GM23338 (cell line): ENCODE results near the gene CCDC186. TPM values are rescaled to one million over a fixed set of nuclear protein-coding genes. Genes with fewer than 3 reads are reported as not detected.

Experiments used
- ATAC-seq: fragments of 200-7000 bp; cut with Tn5 transposase; 3 replicates; pipeline ENCODE4 v1.9.1; 2020
- DNase-seq: peaks from one replicate; pipeline ENCODE4 v3.0.0-alpha.2; 2015; ENCODE audit warnings: low spot score
- H2AFZ ChIP-seq: fragments of 200-600 bp; sonication (generic); 2 replicates; pipeline ENCODE4 v1.8.0; 2016; ENCODE audit warnings: antibody characterized with exemption, mild to moderate bottlenecking, moderate library complexity
- H3F3A ChIP-seq: fragments of 200-600 bp; sonication (generic); replicated peaks from 2 replicates; pipeline ENCODE4 v1.8.0; 2017; ENCODE audit warnings: antibody characterized with exemption, mixed run types, low read depth
- H3K27ac ChIP-seq: fragments of 200-600 bp; sonication (generic); 2 replicates; pipeline ENCODE4 v1.6.1; 2016; ENCODE audit warnings: low read depth
- H3K27me3 ChIP-seq: fragments of 200-600 bp; sonication (generic); 2 replicates; pipeline ENCODE4 v1.8.0; 2016; ENCODE audit warnings: mild to moderate bottlenecking, mixed run types, moderate library complexity; ENCODE audit not compliant: insufficient read depth
- H3K36me3 ChIP-seq: fragments of 200-600 bp; sonication (generic); 2 replicates; pipeline ENCODE4 v1.8.0; 2016; ENCODE audit warnings: mild to moderate bottlenecking; ENCODE audit not compliant: insufficient read depth
- H3K4me1 ChIP-seq: fragments of 200-600 bp; sonication (generic); 2 replicates; pipeline ENCODE4 v1.8.0; 2016; ENCODE audit warnings: mild to moderate bottlenecking, moderate library complexity; ENCODE audit not compliant: insufficient read depth
- H3K4me2 ChIP-seq: fragments of 200-600 bp; sonication (generic); 2 replicates; pipeline ENCODE4 v1.7.1; 2017; ENCODE audit warnings: mixed run types
- H3K4me3 ChIP-seq: fragments of 200-600 bp; sonication (generic); 2 replicates; pipeline ENCODE4 v1.6.1; 2016; ENCODE audit warnings: mixed run types
- H3K79me2 ChIP-seq: fragments of 200-600 bp; sonication (generic); replicated peaks from 2 replicates; pipeline ENCODE4 v1.8.0; 2017; ENCODE audit warnings: mild to moderate bottlenecking; ENCODE audit not compliant: insufficient read depth
- H3K9me2 ChIP-seq: fragments of 200-600 bp; sonication (generic); 2 replicates; pipeline ENCODE4 v1.8.0; 2017; ENCODE audit not compliant: insufficient read depth
- H4K20me1 ChIP-seq: fragments of 200-600 bp; sonication (generic); replicated peaks from 2 replicates; pipeline ENCODE4 v1.8.0; 2017; ENCODE audit warnings: mild to moderate bottlenecking; ENCODE audit not compliant: insufficient read depth
- H3K27ac Mint-ChIP-seq: 2 replicates; pipeline ENCODE4 v1.8.0; 2020; ENCODE audit warnings: inconsistent platforms, mild to moderate bottlenecking, moderate library complexity, mixed read lengths
- H3K27me3 Mint-ChIP-seq: 3 replicates; pipeline ENCODE4 v1.8.0; 2022; ENCODE audit warnings: low read depth, mild to moderate bottlenecking, moderate library complexity, mixed read lengths, inconsistent platforms; ENCODE audit not compliant: insufficient read depth, poor library complexity
- H3K36me3 Mint-ChIP-seq: 3 replicates; pipeline ENCODE4 v1.8.0; 2021; ENCODE audit warnings: low read depth, mild to moderate bottlenecking, inconsistent platforms, moderate library complexity, mixed read lengths
- H3K4me1 Mint-ChIP-seq: 3 replicates; pipeline ENCODE4 v1.8.0; 2020; ENCODE audit warnings: mild to moderate bottlenecking, inconsistent platforms, mixed read lengths
- H3K4me3 Mint-ChIP-seq: 3 replicates; pipeline ENCODE4 v1.8.0; 2021; ENCODE audit warnings: moderate library complexity, mild to moderate bottlenecking, inconsistent platforms, mixed read lengths
- H3K9me3 Mint-ChIP-seq: 3 replicates; pipeline ENCODE4 v1.8.0; 2020; ENCODE audit warnings: moderate library complexity, mild to moderate bottlenecking, inconsistent platforms, mixed read lengths
- CREB1 ChIP-seq: fragments of 250-450 bp; sonication (Bioruptor Pico); IDR thresholded peaks from 2 replicates; pipeline ENCODE4 v1.5.0; 2020; ENCODE audit warnings: low read depth, mild to moderate bottlenecking, moderate library complexity
- ETS1 ChIP-seq: IDR thresholded peaks from 2 replicates; pipeline ENCODE4 v1.6.1; 2016; ENCODE audit warnings: antibody characterized with exemption
- EZH2 ChIP-seq: fragments of 200-600 bp; sonication (generic); IDR thresholded peaks from one replicate; pipeline ENCODE4 v1.8.0; 2017; ENCODE audit warnings: antibody characterized with exemption, mild to moderate bottlenecking, low read depth; ENCODE audit not compliant: unreplicated experiment
- EZH2phosphoT487 ChIP-seq: fragments of 200-600 bp; sonication (generic); IDR thresholded peaks from one replicate; pipeline ENCODE4 v1.8.1; 2018; ENCODE audit warnings: antibody characterized with exemption; ENCODE audit not compliant: unreplicated experiment
- JUNB ChIP-seq: IDR thresholded peaks from one replicate; pipeline ENCODE4 v1.6.1; 2016; ENCODE audit warnings: antibody characterized with exemption; ENCODE audit not compliant: unreplicated experiment
- POLR2AphosphoS5 ChIP-seq: IDR thresholded peaks from 2 replicates; pipeline ENCODE4 v1.6.1; 2016; ENCODE audit warnings: antibody characterized with exemption, low read depth
- REST ChIP-seq: IDR thresholded peaks from one replicate; pipeline ENCODE4 v1.6.1; 2018; ENCODE audit warnings: antibody characterized with exemption; ENCODE audit not compliant: unreplicated experiment
- STAT1 ChIP-seq: IDR thresholded peaks from one replicate; pipeline ENCODE4 v1.6.1; 2016; ENCODE audit warnings: antibody characterized with exemption; ENCODE audit not compliant: unreplicated experiment
- ZNF114 ChIP-seq: fragments of 250-450 bp; sonication (Bioruptor Pico); IDR thresholded peaks from 2 replicates; pipeline ENCODE4 v1.5.0; 2020; ENCODE audit warnings: mild to moderate bottlenecking, moderate library complexity
- ZNF331 ChIP-seq: fragments of 250-450 bp; sonication (Bioruptor Pico); IDR thresholded peaks from 2 replicates; pipeline ENCODE4 v1.5.0; 2020; ENCODE audit warnings: low read depth, mild to moderate bottlenecking, moderate library complexity
- ZNF462 ChIP-seq: fragments of 250-450 bp; sonication (Bioruptor Pico); IDR thresholded peaks from 2 replicates; pipeline ENCODE4 v1.5.0; 2020; ENCODE audit warnings: mild to moderate bottlenecking, moderate library complexity
- polyA plus RNA-seq: library from polyadenylated mRNA; unstranded; fragments of >200 nt; fragmentation: Nextera tagmentation; extraction: Ambion mirVana; gene quantifications from 2 replicates; pipeline ENCODE4 v1.2.1, GENCODE V29; 2016
- total RNA-seq: library from RNA; depleted of rRNA; stranded (reverse); fragments of >200 nt; shearing (Covaris generic); gene quantifications from 2 replicates; pipeline ENCODE4 v1.2.3, GENCODE V29; 2014
- TF ChIP-seq, protein P1 (sequence below), 2 experiments: fragments of 200-600 bp in 1 of 2; sonication (generic) in 1 of 2; conservative IDR thresholded peaks; 2 replicates each; pipeline versions ENCODE4 v1.5.1 to v1.6.1; 2016 to 2017; ENCODE audit warnings: antibody characterized with exemption in 2 of 2, low read depth in 2 of 2, mild to moderate bottlenecking in 2 of 2, moderate library complexity in 1 of 2

The CCDC186 gene
- total and polyA plus RNA-seq, 2 experiments from 2014 or later = 24.2 to 50.7 TPM

- TF ChIP-seq, protein P1, sequence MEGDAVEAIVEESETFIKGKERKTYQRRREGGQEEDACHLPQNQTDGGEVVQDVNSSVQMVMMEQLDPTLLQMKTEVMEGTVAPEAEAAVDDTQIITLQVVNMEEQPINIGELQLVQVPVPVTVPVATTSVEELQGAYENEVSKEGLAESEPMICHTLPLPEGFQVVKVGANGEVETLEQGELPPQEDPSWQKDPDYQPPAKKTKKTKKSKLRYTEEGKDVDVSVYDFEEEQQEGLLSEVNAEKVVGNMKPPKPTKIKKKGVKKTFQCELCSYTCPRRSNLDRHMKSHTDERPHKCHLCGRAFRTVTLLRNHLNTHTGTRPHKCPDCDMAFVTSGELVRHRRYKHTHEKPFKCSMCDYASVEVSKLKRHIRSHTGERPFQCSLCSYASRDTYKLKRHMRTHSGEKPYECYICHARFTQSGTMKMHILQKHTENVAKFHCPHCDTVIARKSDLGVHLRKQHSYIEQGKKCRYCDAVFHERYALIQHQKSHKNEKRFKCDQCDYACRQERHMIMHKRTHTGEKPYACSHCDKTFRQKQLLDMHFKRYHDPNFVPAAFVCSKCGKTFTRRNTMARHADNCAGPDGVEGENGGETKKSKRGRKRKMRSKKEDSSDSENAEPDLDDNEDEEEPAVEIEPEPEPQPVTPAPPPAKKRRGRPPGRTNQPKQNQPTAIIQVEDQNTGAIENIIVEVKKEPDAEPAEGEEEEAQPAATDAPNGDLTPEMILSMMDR (conservative IDR thresholded peaks at IDR 0.05; ENCODE audit: low read depth in 2 of 2) = no peak
- TF ChIP-seq ETS1 (no peak), ZNF331 (CRISPR knock-in tag) (no peak), ZNF114 (no peak), EZH2 (no peak), CREB1 (CRISPR knock-in tag) (no peak), JUNB (no peak), POLR2AphosphoS5 (no peak), EZH2phosphoT487 (no peak)
These were observed 21.1 kb upstream of the CCDC186 start (continued) for GRCh38 chr10:114195079-114195478.

DNA sequence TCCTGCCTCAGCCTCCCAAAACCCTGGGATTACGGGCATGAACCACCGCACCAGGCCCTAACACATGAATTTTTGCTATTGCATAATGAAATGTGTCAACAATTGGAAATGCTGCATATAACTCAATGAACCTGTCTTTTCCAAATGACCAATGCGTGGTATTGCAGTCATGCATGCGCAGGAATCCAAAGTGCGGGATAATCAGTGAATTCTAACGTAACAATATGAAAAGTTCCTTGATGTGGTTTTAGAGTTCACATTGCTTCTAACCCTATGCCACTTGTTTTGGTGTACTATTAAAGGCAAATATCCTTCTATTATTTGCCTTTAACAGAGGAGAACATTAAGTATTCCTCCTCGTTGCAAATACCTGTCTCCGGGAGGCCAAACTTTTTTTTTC lies 15.7 kb upstream of the CCDC186 start:
- no peak overlapping the region for H3K27ac Mint-ChIP-seq
- no peak overlapping the region for H3K4me3 ChIP-seq
- no peak overlapping the region for H3K4me3 Mint-ChIP-seq
- H2AFZ ChIP-seq = no peak overlapping the region
- no peaks in the 10 kb centered on the region for H3K4me1 ChIP-seq
- no peaks in the 10 kb centered on the region for H3K79me2 ChIP-seq
- H3K9me2 ChIP-seq = no peaks in the 10 kb centered on the region
- ATAC-seq = no peak
- no peaks in the 10 kb centered on the region for H3K4me1 Mint-ChIP-seq
- H4K20me1 ChIP-seq = no peaks in the 10 kb centered on the region
- no peaks in the 10 kb centered on the region; the same call in 2 of the 3 replicates for H3K9me3 Mint-ChIP-seq
- H3K4me2 ChIP-seq = no peak overlapping the region
- no peaks in the 10 kb centered on the region for H3K27me3 Mint-ChIP-seq
- DNase-seq = no peak
- no peaks in the 10 kb centered on the region for H3K27me3 ChIP-seq
- H3F3A ChIP-seq = no peaks in the 10 kb centered on the region
- H3K36me3 Mint-ChIP-seq = no peaks in the 10 kb centered on the region
- no peaks in the 10 kb centered on the region for H3K36me3 ChIP-seq
- H3K27ac ChIP-seq = no peak overlapping the region
- TF ChIP-seq ZNF331 (CRISPR knock-in tag) (no peak), JUNB (no peak), STAT1 (no peak), ETS1 (no peak), EZH2phosphoT487 (no peak), REST (no peak), ZNF462 (CRISPR knock-in tag) (no peak)
